GM19455 (cell line): Measurements from ENCODE around the gene ZNF646.

Source experiments
- ATAC-seq: cut with Tn5 transposase; IDR thresholded peaks from one replicate; pipeline ENCODE4 v1.9.1; 2021; ENCODE audit not compliant: unreplicated experiment

The ZNF646 gene

DNA sequence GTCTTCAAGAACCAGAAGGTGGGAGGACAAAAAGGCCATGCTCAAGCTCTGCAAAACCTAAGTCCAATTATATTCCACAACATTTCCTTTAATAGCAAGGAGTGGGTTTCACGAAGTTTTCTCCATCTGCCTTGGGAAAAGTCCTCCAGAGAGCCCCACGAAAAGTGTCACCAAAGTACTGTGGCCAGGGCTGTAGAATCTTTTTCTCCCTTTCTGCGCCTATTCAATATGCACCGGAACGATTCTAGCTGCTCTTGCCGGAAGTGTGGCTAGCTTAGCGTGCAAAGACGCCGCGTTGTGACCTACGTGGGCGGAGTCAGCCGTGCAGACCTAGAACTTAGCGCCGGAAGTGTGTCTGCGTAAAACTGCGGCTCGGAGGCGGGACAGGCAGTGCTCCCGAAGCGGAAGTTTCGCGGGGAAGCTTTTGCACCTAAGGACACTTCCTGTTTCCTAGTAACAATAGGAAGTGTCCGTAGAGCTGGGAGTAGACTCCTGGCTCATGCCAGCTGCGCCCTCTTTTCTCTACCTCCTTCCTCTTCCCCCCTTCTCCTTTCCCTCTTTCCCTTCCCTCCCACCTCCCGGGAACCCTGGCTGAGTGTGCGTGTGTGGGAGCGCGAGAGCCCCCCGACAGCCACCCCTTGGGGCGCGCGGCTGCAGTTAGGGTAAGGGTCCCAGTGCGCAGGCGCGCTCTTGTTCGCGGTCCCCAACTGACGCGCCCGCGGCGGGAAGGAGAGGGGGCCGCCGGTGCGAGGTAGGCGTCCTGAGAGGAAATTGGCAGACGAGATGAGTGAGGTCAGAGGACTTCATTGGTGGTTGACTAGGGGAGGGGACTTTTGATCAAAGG, at the start of gene ZNF646, which contains the start of gene ZNF668:
Gene ZNF646 (plus strand): TSS at position 453 of the 844 bp plus-strand sequence. CDS start 1,903 bp downstream, outside the sequence.
Gene ZNF668 (minus strand): TSS at position 271 of the 844 bp plus-strand sequence. CDS start 9,781 bp downstream, outside the sequence.
- peak; percentile 60 for ATAC-seq

- ATAC-seq = no peak
Measured at GRCh38 chr16:31025339-31025738, 48.9 kb upstream of the ZNF646 start.

- ATAC-seq = no peak
Measured at GRCh38 chr16:31029272-31029671, 45.0 kb upstream of the ZNF646 start.

GRCh38 chr16:31031276-31031675, 42.9 kb upstream of the ZNF646 start:
- no peak for ATAC-seq

DNA sequence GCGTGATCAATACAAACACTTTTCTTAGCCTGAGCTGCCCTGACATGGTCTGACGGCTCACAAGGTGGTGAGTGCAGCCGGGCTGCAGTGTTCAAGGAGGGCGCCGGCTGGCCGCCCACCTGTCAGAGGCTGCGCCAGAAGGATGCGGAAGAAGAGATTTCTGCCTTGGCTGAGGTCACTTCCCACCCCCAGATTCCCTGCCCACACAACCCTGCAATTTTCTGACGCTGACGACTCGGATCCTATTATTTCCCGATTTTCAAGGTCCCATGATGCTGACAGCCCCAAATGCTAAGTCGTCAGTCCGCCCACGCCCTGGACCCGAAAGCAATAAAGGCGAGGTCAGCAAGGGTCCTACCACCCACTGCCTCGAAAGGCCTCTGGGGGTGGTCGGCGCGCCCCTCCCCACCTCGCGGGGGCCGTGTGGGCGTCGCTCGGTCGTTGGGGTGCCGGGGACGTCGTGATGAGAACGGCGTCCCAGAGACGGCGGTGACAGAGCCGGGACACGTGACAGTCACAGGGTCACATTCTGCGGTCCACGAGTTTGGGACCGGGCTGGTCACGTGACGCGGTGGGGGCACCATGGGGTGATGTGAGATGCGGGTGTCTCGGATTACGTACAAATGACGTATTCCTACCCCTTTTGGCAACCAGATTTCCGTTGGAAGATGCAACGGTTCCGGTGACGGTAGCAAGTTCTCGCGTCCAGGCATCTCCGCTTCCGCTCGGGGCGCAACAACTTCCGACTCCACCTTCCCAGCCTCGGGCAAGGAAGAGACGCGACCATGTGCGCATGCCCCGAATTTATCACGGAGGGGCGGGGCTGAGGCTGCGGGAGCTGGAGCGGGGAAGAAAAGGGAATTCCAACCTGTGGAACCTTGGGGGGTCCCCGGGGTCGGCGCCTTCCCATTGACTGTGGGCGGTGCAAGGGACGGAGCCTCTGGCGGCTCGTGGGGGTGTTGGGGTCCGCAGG, 41.2 kb upstream of the ZNF646 start, which contains the start of gene STX4:
Gene STX4 (plus strand): TSS at position 823 of the 973 bp plus-strand sequence. CDS start 248 bp downstream, outside the sequence.
- ATAC-seq = peak; percentile 75

- peak; percentile 47 for ATAC-seq
Measured at GRCh38 chr16:31033709-31034492, 40.3 kb upstream of the ZNF646 start.

GRCh38 chr16:31036691-31037090, 37.5 kb upstream of the ZNF646 start:
- ATAC-seq = no peak

DNA sequence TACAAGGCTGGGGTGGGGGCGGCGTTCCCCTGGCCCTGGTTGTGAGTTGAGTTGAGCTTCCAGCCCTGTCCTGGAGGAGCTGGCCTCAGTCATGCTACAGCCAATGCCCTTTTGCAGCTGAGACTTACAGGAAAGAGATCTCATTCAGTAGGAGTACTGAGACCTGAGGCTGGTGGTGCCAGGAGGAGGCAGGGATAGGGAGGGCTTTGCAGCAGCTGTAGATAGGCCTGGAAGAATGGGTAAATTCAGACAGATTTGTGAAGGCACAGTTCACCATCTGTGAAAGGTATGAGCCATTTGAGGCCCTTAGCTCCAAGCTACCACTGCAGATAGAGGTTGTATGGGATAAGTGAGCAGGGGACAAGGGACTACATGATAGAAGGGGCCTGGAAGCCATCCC, 35.2 kb upstream of the ZNF646 start:
- ATAC-seq = no peak

GRCh38 chr16:31042866-31043265, 31.4 kb upstream of the ZNF646 start:
- no peak for ATAC-seq

DNA sequence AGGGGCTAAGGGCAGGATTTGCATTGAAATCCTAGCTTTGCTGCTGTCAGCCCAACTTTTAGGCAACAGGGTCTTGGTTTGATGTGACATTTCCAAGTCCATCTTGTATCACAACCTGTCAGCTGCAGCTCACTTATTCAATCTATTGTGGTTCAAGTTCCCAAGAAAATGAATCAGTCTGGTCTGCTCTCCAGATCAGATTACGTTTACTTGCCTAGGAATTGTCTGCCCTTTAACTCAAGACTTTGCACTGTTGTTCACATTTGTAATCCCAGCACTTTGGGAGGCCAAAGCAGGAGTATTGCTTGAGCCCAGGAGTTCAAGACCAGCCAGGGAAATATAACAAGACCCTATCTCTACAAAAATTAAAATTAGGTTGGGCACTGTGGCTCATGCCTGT, 30.9 kb upstream of the ZNF646 start:
- ATAC-seq = no peak

GRCh38 chr16:31043898-31044481, 30.2 kb upstream of the ZNF646 start:
- ATAC-seq = no peak

- ATAC-seq = no peak
Measured at GRCh38 chr16:31050280-31051030, 23.8 kb upstream of the ZNF646 start.

GRCh38 chr16:31052114-31052513, 22.1 kb upstream of the ZNF646 start:
- ATAC-seq = no peak

DNA sequence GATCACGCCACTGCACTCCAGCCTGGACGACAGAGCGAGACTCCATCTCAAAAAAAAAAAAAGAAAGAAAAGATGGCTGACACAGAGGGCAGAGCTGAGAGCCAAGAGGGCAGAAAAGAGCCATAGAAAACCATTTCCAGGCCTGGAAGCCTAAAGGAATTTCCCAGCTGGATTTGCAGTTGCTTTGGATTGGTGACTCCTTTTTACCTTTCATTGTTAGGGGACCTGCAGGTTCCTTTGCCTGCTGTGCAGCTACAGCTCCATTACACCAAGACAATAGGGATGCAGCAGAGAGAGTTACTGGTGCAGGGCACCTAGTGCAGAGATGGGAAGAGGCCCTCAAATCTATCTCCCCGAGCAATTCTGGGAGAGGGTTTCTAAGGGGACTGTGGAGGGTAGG, 18.6 kb upstream of the ZNF646 start:
- no peak for ATAC-seq

- ATAC-seq = no peak
Measured at GRCh38 chr16:31061126-31061812, 13.0 kb upstream of the ZNF646 start.

DNA sequence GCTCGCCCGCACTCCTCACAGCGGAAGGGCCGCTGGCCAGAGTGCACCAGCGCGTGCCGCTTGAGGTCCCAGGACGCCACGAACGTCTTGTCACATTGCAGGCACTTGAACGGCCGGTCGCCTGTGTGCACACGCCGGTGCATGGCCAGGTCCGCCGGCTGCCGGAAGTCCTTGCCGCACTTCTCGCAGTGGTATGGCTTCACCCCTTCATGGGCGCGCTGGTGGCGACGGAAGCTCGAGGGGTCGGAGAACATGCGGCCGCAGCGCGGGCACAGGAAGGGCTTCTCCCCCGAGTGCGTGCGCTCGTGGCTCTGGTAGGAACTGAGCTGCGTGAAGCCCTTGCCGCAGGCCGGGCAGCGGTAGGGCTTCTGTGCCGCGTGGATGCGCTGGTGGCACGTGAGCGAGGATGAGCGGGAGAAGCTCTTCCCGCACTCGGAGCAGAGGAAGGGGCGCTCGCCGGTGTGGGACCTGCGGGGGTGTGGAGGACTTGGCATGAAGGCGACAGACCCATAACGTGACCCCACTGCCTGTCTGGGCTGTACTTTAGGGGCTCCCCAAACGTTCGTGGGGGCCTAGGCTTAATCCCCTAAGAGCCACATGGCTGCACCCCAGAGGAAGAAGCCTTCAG, 12.3 kb upstream of the ZNF646 start:
- ATAC-seq = no peak

- ATAC-seq = no peak
Measured at GRCh38 chr16:31063495-31063842, 10.8 kb upstream of the ZNF646 start.

- ATAC-seq = no peak
Measured at GRCh38 chr16:31063843-31064611, 10.2 kb upstream of the ZNF646 start.
